ENCODE data around the gene LRP11. TPM values are rescaled to one million over a fixed set of nuclear protein-coding genes. Genes with fewer than 3 reads are reported as not detected.

LRP11 gene
- total and polyA plus RNA-seq, 2 of the 13 experiments (the other 11 are each of a cell fraction or from before 2014, with no cell fraction given): 32.4 to 48.9 TPM

DNA sequence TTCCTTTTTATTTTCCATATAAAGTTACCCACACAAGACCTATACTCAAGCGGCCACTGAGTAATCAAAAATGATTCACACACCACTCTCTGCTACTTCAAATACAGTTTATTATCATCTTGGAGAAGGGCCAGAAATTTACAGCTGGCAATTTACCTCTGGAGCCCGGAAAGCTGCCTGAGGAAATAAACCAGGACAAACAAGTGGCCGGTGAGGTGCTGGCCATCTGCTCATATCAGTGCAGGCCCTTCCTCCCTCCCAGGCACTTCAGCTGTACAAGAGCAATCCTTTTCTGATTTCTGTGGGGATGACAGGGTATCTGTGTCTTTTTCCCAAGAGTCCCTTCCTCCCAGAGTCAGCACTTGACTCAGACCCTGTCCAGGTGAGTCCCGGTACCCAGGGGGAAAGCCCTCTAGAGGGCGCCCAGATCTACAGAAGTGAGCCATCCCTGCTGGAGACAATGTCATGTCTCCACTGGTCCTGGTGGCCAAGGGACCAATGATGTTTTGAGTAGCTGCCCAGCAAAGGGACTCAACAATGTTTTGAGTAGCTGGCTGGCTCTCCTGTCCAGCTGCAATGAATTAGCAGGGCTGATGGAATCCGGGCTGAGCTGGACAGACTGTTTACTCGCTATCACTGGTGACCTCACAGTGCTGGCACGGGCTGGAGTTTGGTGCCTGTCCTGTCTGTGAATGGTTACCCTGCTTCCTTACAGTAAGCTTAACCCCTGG, 23.6 kb downstream of the LRP11 start (continued):
- no peak for TF ChIP-seq RFX1 (IDR thresholded peaks at IDR 0.05)
- TF ChIP-seq ZNF619 (CRISPR knock-in tag; IDR thresholded peaks at IDR 0.05): peak; percentile 70; the same call in 1 of the 2 replicates
- TF ChIP-seq SRSF4 (IDR thresholded peaks at IDR 0.05; ENCODE audit: low read depth, low read length, poor library complexity, severe bottlenecking): no peak
- no peak for TF ChIP-seq GATA4 (IDR thresholded peaks at IDR 0.05; ENCODE audit: borderline replicate concordance, low read depth)
- no peak for TF ChIP-seq REL (CRISPR knock-in tag; conservative IDR thresholded peaks at IDR 0.05)
- TF ChIP-seq ZNF350 (CRISPR knock-in tag; IDR thresholded peaks at IDR 0.05; ENCODE audit: borderline replicate concordance, low read depth): no peak; the same call in 1 of the 2 replicates
- no peak for TF ChIP-seq NR3C1 (CRISPR knock-in tag; IDR thresholded peaks at IDR 0.05)
- TF ChIP-seq, protein P1, sequence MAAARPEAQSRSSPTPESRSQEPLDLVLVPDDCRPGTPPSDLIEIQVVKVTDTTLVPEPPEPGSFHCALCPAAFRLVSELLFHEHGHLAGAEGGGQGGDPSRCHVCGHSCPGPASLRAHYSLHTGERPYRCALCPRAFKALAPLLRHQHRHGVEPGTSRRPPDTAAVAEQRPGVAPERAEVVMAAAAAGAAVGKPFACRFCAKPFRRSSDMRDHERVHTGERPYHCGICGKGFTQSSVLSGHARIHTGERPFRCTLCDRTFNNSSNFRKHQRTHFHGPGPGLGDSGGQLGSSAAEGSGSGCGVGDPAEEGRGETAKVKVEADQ (CRISPR knock-in tag; IDR thresholded peaks at IDR 0.05; ENCODE audit: borderline replicate concordance): no peak
- TF ChIP-seq HOXA7 (CRISPR knock-in tag; IDR thresholded peaks at IDR 0.05): no peak
- TF ChIP-seq XBP1 (CRISPR knock-in tag; IDR thresholded peaks at IDR 0.05): no peak
- TF ChIP-seq ZNF614 (CRISPR knock-in tag; IDR thresholded peaks at IDR 0.05; ENCODE audit: borderline replicate concordance): peak; percentile 51; the same call in 1 of the 2 replicates
- TF ChIP-seq, protein P2, sequence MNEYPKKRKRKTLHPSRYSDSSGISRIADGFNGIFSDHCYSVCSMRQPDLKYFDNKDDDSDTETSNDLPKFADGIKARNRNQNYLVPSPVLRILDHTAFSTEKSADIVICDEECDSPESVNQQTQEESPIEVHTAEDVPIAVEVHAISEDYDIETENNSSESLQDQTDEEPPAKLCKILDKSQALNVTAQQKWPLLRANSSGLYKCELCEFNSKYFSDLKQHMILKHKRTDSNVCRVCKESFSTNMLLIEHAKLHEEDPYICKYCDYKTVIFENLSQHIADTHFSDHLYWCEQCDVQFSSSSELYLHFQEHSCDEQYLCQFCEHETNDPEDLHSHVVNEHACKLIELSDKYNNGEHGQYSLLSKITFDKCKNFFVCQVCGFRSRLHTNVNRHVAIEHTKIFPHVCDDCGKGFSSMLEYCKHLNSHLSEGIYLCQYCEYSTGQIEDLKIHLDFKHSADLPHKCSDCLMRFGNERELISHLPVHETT (CRISPR knock-in tag; conservative IDR thresholded peaks at IDR 0.05): no peak
- TF ChIP-seq, protein P3, sequence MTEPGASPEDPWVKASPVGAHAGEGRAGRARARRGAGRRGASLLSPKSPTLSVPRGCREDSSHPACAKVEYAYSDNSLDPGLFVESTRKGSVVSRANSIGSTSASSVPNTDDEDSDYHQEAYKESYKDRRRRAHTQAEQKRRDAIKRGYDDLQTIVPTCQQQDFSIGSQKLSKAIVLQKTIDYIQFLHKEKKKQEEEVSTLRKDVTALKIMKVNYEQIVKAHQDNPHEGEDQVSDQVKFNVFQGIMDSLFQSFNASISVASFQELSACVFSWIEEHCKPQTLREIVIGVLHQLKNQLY (CRISPR knock-in tag; IDR thresholded peaks at IDR 0.05): no peak
- no peak for TF ChIP-seq ZNF20 (CRISPR knock-in tag; IDR thresholded peaks at IDR 0.05)
- no peak; the same call in 1 of the 2 replicates for TF ChIP-seq MEF2D (CRISPR knock-in tag; IDR thresholded peaks at IDR 0.05)
- no peak for TF ChIP-seq ZC3H4 (CRISPR knock-in tag; IDR thresholded peaks at IDR 0.05; ENCODE audit: borderline replicate concordance)
- TF ChIP-seq, protein P4, sequence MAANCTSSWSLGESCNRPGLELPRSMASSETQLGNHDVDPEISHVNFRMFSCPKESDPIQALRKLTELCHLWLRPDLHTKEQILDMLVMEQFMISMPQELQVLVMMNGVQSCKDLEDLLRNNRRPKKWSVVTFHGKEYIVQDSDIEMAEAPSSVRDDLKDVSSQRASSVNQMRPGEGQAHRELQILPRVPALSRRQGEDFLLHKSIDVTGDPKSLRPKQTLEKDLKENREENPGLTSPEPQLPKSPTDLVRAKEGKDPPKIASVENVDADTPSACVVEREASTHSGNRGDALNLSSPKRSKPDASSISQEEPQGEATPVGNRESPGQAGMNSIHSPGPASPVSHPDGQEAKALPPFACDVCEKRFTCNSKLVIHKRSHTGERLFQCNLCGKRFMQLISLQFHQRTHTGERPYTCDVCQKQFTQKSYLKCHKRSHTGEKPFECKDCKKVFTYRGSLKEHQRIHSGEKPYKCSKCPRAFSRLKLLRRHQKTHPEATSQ (CRISPR knock-in tag; IDR thresholded peaks at IDR 0.05; ENCODE audit: borderline replicate concordance): no peak
- TF ChIP-seq IKZF4 (CRISPR knock-in tag; IDR thresholded peaks at IDR 0.05; ENCODE audit: borderline replicate concordance, low read depth, not compliant biosample characterization): no peak
- TF ChIP-seq, protein P5, sequence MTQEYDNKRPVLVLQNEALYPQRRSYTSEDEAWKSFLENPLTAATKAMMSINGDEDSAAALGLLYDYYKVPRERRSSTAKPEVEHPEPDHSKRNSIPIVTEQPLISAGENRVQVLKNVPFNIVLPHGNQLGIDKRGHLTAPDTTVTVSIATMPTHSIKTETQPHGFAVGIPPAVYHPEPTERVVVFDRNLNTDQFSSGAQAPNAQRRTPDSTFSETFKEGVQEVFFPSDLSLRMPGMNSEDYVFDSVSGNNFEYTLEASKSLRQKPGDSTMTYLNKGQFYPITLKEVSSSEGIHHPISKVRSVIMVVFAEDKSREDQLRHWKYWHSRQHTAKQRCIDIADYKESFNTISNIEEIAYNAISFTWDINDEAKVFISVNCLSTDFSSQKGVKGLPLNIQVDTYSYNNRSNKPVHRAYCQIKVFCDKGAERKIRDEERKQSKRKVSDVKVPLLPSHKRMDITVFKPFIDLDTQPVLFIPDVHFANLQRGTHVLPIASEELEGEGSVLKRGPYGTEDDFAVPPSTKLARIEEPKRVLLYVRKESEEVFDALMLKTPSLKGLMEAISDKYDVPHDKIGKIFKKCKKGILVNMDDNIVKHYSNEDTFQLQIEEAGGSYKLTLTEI (CRISPR knock-in tag; conservative IDR thresholded peaks at IDR 0.05): no peak
- TF ChIP-seq DMAP1 (CRISPR knock-in tag; IDR thresholded peaks at IDR 0.05): no peak
- TF ChIP-seq, protein P6, sequence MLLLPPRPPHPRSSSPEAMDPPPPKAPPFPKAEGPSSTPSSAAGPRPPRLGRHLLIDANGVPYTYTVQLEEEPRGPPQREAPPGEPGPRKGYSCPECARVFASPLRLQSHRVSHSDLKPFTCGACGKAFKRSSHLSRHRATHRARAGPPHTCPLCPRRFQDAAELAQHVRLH (CRISPR knock-in tag; IDR thresholded peaks at IDR 0.05; ENCODE audit: borderline replicate concordance, low read depth): peak; percentile 63; the same call in 1 of the 2 replicates
- no peak for TF ChIP-seq ZNF761 (CRISPR knock-in tag; conservative IDR thresholded peaks at IDR 0.05)
- TF ChIP-seq PAWR (CRISPR knock-in tag; IDR thresholded peaks at IDR 0.05; ENCODE audit: borderline replicate concordance): no peak
- no peak for TF ChIP-seq PCBP1 (IDR thresholded peaks at IDR 0.05; ENCODE audit: borderline replicate concordance, low read depth, low read length)
